Activated CD8-positive, alpha-beta memory T cell treated with anti-CD3 and anti-CD28 coated beads, Interleukin-2, amount 50 U/mL, for 24 hours (primary cell): ENCODE measurements around the gene CLPTM1L.
"Not testable (repeated sequence)": the region's sequence is repeated elsewhere in the genome, so short reads cannot be mapped to it uniquely, and the experiment has no call there.

ENCODE experiments used
- DNase-seq: peaks from one replicate; pipeline ENCODE4 v3.0.0-alpha.2; 2020; ENCODE audit errors: extremely low read depth

CLPTM1L gene

GRCh38 chr5:1289559-1289958 lies 55.3 kb downstream of the CLPTM1L start:
- DNase-seq, result not testable (repeated sequence)

DNA sequence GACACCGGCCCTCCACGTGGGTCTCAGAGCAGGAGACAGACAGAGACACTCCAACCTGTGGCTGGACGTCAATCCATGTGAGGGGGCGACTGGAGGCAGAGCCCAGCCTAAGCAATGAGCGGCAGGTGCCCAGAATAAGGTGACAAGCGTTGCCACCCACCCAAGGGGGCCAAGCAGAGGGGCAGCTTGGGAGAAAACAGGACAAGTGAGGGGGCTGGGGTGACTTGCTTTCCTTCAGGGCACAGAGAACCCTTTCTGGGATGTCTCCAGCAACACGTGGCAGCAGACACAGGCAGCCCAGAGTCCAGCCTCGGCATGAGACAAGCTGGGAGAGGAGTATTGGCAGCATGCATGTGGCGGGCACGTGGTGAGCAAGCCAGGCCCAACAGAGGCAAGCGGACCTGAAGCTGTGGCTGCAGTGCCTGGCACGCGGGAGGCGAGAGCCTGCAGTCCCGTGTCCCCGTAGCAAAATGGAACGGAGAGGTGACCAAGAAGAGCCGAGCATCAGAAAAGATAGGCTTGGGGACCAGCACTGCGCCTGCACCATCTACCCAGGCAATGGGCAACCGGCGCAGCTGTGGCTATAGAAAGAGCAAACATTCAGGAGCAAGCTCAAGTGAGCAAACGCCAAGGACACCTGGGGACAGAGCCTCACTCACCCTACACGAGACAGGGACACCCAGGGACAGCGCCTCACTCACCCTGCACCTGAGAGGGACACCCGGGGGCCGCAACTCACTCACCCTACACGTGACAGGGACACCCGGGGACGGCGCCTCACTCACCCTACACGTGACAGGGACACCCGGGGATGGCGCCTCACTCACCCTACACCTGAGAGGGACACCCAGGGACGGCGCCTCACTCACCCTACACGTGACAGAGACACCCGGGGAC lies 56.2 kb downstream of the CLPTM1L start:
- DNase-seq, result no peak

GRCh38 chr5:1285883-1286291 lies 59.0 kb downstream of the CLPTM1L start:
- no peak for DNase-seq

- no peak for DNase-seq
Measured at GRCh38 chr5:1285141-1285540, 59.8 kb downstream of the CLPTM1L start.

GRCh38 chr5:1284336-1284970 lies 60.4 kb downstream of the CLPTM1L start:
- DNase-seq, result not testable (repeated sequence)

DNA sequence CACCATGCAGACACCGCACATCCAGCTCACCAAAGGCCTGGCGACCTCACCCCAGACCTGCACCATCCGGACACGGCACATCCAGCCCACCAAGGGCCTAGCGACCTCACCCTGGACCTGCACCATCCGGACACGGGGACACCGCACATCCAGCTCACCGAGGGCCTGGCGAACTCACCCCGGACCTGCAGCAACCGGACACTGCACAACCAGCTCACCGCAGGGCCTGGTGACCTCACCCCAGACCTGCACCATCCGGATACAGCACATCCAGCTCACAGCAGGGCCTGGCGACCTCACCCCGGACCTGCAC lies 61.2 kb downstream of the CLPTM1L start:
- DNase-seq, result not testable (repeated sequence)

GRCh38 chr5:1282993-1283728 lies 61.7 kb downstream of the CLPTM1L start:
- DNase-seq, result not testable (repeated sequence)

DNA sequence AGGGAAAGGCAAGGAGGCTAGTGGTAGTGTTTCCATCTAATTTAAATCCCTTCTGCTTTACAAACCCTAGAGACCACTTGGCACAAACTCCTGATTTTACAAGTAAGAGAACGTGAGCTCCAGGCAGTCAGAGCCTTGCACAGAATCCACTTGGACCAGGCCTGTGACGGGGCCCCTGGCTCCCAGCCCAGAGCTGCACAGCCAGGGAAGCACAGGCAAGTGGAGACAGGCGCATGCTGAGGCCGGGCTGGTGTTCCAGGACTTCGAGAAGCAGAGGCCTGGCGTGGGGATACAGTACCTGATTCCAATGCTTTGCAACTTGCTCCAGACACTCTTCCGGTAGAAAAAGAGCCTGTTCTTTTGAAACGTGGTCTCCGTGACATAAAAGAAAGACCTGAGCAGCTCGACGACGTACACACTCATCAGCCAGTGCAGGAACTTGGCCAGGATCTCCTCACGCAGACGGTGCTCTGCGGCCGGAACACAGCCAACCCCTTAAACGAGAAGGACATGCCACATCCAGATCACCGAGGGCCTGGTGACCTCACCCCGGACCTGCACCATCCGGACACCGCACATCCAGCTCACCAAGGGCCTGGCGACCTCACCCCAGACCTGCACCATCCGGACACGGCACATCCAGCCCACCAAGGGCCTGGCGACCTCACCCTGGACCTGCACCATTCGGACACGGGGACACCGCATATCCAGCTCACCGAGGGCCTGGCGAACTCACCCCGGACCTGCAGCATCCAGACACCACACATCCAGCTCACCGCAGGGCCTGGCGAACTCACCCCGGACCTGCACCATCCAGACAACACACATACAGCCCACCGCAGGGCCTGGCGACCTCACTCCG lies 62.5 kb downstream of the CLPTM1L start:
- DNase-seq, result no peak

GRCh38 chr5:1281038-1281882 lies 63.6 kb downstream of the CLPTM1L start:
- no peak for DNase-seq

- DNase-seq, result no peak
Measured at GRCh38 chr5:1280177-1281037, 64.5 kb downstream of the CLPTM1L start.

DNA sequence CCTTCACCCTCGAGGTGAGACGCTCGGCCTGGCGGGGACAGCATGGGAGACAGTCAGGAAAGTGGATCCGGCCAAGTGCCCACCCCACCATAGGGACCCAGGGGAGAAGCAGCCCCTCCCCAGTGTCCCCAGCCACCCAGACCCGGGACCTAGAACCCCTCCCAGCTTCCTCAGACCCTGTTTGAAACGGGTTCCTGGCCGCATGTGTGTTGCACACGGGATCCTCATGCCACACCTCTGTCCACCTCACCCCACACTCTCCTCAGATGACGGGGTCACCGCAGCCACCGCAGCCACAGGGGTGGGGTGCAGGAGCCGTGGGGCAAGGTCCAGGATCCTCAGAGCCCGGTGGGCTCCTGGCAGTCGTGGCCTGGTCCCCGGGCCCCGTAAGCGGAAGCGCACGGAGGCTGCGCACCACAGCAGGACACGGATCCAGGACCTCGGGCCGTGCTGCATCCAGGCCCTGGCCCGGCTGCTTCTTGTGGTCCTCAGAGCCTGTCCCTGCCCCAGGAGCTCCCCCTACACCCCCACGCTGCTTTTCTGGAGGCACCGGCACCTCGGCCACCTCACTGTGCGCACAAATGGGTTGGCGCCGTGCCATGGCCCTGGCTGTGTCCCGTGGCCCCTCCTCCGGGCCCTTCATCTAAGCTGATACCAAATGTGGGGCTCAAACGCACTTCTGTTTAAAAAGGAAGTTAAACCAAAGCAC lies 65.3 kb downstream of the CLPTM1L start:
- DNase-seq, result no peak

GRCh38 chr5:1278656-1279442 lies 66.0 kb downstream of the CLPTM1L start:
- DNase-seq, result no peak

DNA sequence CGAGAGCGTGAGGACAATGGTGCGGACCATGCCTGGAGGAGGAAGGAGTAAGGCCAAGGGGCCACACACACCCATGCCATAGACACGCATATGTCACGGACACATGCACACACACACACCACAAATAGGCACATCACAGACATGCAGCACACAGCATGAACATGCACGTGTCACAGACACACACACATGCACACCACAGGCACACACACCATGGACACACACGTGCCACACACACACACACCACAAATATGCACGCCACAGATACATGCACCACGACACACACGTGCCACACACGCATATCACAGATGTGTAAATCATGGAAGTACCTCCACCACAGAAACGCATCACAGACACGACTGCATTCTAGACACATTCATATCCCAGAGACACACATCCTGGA lies 66.7 kb downstream of the CLPTM1L start:
- no peak for DNase-seq

- no peak for DNase-seq
Measured at GRCh38 chr5:1277781-1278180, 67.1 kb downstream of the CLPTM1L start.

DNA sequence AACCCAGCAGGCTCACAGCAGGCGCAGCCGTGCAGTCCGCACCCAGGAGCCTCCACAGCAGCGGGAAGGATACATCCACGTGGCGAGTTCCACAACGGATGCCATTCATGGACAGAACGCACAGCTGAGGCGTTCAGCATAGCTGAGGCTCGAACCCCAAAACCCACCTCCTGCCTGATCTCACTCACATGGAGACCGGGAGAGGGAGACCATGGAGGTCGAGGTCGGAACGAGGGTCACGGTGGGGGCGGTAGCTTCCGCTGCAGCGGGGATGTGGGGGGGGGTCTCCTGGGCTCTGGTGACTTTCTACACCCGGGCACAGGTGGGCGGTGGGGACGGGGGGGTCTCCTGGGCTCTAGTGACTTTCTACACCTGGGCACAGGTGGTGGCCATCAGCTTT lies 67.6 kb downstream of the CLPTM1L start:
- no peak for DNase-seq

DNA sequence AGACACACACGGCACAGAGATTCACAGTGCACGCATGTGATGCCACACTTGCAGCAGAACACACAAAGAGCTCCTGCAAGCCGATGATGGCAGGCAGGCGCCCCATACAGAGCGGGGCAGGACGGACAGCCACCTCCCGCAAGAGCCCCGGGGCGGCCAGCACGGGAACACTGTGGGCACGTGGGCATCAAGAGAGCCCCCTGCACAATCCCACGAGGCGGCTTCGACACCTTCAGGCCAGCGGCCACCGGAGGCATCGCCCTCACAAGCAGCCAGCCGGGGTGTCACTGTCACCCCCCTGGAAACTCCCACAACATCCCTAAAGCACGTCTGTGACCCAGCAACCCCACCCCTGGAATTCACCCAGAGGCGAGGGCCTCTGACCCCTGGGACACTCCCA lies 68.0 kb downstream of the CLPTM1L start:
- DNase-seq, result no peak

DNA sequence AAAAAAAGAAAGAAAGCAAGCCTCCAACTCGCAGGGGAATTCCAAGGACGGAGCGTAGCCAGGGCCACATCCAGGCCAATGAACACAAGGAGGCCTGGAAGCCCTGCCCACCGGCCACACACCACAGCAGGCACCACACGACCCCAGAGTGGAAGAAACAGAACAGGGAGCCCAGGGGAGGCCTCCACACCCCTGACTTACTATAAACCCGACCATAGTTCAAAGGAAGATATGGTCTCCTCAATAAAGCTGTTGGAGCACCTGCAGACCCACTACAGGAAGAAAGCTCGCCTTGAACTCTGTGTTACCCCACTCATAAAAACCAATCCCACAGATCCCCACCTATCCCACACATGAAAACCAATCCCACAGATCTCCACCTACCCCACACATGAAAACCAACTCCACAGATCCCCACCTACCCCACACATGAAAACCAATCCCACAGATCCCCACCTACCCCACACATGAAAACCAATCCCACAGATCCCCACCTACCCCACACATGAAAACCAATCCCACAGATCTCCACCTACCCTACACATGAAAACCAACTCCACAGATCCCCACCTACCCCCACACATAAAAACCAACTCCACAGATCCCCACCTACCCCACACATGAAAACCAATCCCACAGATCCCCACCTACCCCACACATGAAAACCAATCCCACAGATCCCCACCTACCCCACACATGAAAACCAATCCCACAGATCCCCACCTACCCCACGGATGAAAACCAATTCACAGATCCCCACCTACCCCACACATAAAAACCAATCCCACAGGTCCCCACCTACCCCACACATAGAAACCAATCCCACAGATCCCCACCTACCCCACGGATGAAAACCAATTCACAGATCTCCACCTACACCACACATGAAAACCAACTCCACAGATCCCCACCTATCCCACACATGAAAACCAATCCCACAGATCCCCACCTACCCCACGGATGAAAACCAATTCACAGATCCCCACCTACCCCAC lies 69.2 kb downstream of the CLPTM1L start:
- DNase-seq, result not testable (repeated sequence)
